HCT116 (cell line): Measurements from ENCODE around the gene TBCD. TPM values are rescaled to one million over a fixed set of nuclear protein-coding genes. Genes with fewer than 3 reads are reported as not detected.

Experiments used
- ATAC-seq: fragments of 200-7000 bp; cut with Tn5 transposase; 2 replicates; pipeline ENCODE4 v1.9.1; 2020; ENCODE audit warnings: mild to moderate bottlenecking, moderate library complexity
- BruUV-seq: library from RNA; stranded (reverse); fragments of 400-500 nt; replicated peaks from 2 replicates; lab custom pipeline; 2021; lab: Mats Ljungman, UMichigan
- CTCF ChIA-PET: fragments of 300-600 bp; sonication (Branson Sonifier 250); formaldehyde crosslinking; loops from one replicate; lab custom pipeline; 2021; ENCODE audit warnings: antibody characterized with exemption; lab: Charles Lee
- POLR2A ChIA-PET: fragments of 300-600, 350-600 bp; sonication (Branson Sonifier 250); formaldehyde crosslinking; loops from one replicate; lab custom pipeline; 2021; ENCODE audit warnings: antibody characterized with exemption; lab: Charles Lee
- RAD21 ChIA-PET, 2 experiments: fragments of 300-600 bp; sonication (Branson Sonifier 250); formaldehyde crosslinking; loops; one replicate each; lab custom pipeline; 2023; ENCODE audit warnings: low total read pairs in 2 of 2; ENCODE audit not compliant: uncharacterized antibody in 2 of 2, unreplicated experiment in 2 of 2, low non-redundant PET in 1 of 2; lab: Charles Lee
- DNase-seq: peaks from one replicate; pipeline ENCODE4 v3.0.0-alpha.2; 2010; ENCODE audit warnings: low read depth, low spot score
- H2AFZ ChIP-seq: fragments of 200-600 bp; shearing (Covaris generic), sonication (generic); 2 replicates; pipeline ENCODE4 v1.6.1; 2017; ENCODE audit warnings: low read depth, mixed run types, mixed read lengths, antibody characterized with exemption, low read length; ENCODE audit not compliant: poor library complexity, severe bottlenecking
- H3K27ac ChIP-seq: 2 replicates; pipeline ENCODE4 v1.5.1; 2012; ENCODE audit warnings: low read depth, low read length
- H3K27me3 ChIP-seq: fragments of 200-600 bp; sonication (generic); 2 replicates; pipeline ENCODE4 v1.6.1; 2016; ENCODE audit warnings: mixed run types, low read length, mixed read lengths; ENCODE audit not compliant: insufficient read depth
- H3K36me3 ChIP-seq, 2 experiments: fragments of 200-500 bp in 1 of 2; fragments of 200-600 bp in 1 of 2; sonication (Bioruptor generic) in 1 of 2; sonication (generic) in 1 of 2; 2 replicates each; pipeline versions ENCODE4 v1.5.1 to v1.6.1; 2014 to 2016; ENCODE audit warnings: low read length in 2 of 2, inconsistent platforms in 1 of 2, mixed read lengths in 1 of 2, mixed run types in 1 of 2; ENCODE audit not compliant: insufficient read depth in 2 of 2, control insufficient read depth in 1 of 2
- H3K4me1 ChIP-seq, 2 experiments: fragments of 200-600 bp in 1 of 2; sonication (generic) in 1 of 2; 2 replicates each; pipeline versions ENCODE4 v1.5.1 to v1.6.1; 2012 to 2017; ENCODE audit warnings: low read length in 2 of 2, inconsistent platforms in 1 of 2, mild to moderate bottlenecking in 1 of 2, mixed read lengths in 1 of 2, mixed run types in 1 of 2, moderate library complexity in 1 of 2; ENCODE audit not compliant: insufficient read depth in 2 of 2, control insufficient read depth in 1 of 2
- H3K4me2 ChIP-seq: fragments of 200-600 bp; sonication (generic); 2 replicates; pipeline ENCODE4 v1.6.1; 2017; ENCODE audit warnings: mixed run types, low read length, mixed read lengths
- H3K4me3 ChIP-seq, 2 experiments: fragments of 200-600 bp in 1 of 2; sonication (generic) in 1 of 2; replicated peaks in 1 of 2; 2 replicates each; pipeline ENCODE4 v1.5.1; 2011 to 2016; ENCODE audit warnings: low read length in 2 of 2, control low read depth in 1 of 2, low read depth in 1 of 2, mild to moderate bottlenecking in 1 of 2, mixed read lengths in 1 of 2, mixed run types in 1 of 2
- H3K79me2 ChIP-seq: fragments of 200-600 bp; sonication (generic); 2 replicates; pipeline ENCODE4 v1.6.1; 2017; ENCODE audit warnings: mild to moderate bottlenecking, mixed run types, low read length, moderate library complexity, mixed read lengths; ENCODE audit not compliant: insufficient read depth
- H3K9ac ChIP-seq: fragments of 200-600 bp; sonication (generic); 2 replicates; pipeline ENCODE4 v1.6.1; 2016; ENCODE audit warnings: low read length, mixed read lengths
- H3K9me2 ChIP-seq: fragments of 200-600 bp; sonication (generic), shearing (Covaris generic); 2 replicates; pipeline ENCODE4 v1.6.1; 2017; ENCODE audit warnings: mixed run types, mild to moderate bottlenecking, moderate library complexity; ENCODE audit not compliant: insufficient read depth
- H3K9me3 ChIP-seq, 2 experiments: fragments of 200-500 bp in 1 of 2; fragments of 200-600 bp in 1 of 2; sonication (Bioruptor generic) in 1 of 2; sonication (generic) in 1 of 2; 2 replicates each; pipeline ENCODE4 v1.6.1; 2014 to 2017; ENCODE audit warnings: low read length in 2 of 2, mixed read lengths in 2 of 2, inconsistent platforms in 1 of 2, low read depth in 1 of 2, mild to moderate bottlenecking in 1 of 2, mixed run types in 1 of 2, moderate library complexity in 1 of 2; ENCODE audit not compliant: control insufficient read depth in 1 of 2, insufficient read depth in 1 of 2
- H4K20me1 ChIP-seq: fragments of 200-600 bp; sonication (generic), shearing (Covaris generic); 2 replicates; pipeline ENCODE4 v1.6.1; 2017; ENCODE audit warnings: mixed run types, mild to moderate bottlenecking, moderate library complexity; ENCODE audit not compliant: insufficient read depth
- EZH2 ChIP-seq: fragments of 200-600 bp; sonication (generic); IDR thresholded peaks from 2 replicates; pipeline ENCODE4 v1.6.1; 2017; ENCODE audit warnings: antibody characterized with exemption, mixed run types
- EZH2phosphoT487 ChIP-seq: fragments of 200-600 bp; IDR thresholded peaks from 2 replicates; pipeline ENCODE4 v1.6.1; 2018; ENCODE audit warnings: antibody characterized with exemption, borderline replicate concordance
- JUND ChIP-seq: IDR thresholded peaks from 2 replicates; pipeline ENCODE4 v1.6.1; 2012
- POLR2A ChIP-seq: IDR thresholded peaks from 2 replicates; pipeline ENCODE4 v1.7.0; 2011; ENCODE audit warnings: borderline replicate concordance; ENCODE audit not compliant: insufficient read depth, insufficient read length; ENCODE audit errors: extremely low read depth
- REST ChIP-seq: IDR thresholded peaks from 2 replicates; pipeline ENCODE4 v1.6.1; 2012; ENCODE audit warnings: low read depth
- YY1 ChIP-seq: IDR thresholded peaks from 2 replicates; pipeline ENCODE4 v1.6.1; 2011; ENCODE audit warnings: low read length, low read depth, moderate library complexity, mild to moderate bottlenecking; ENCODE audit not compliant: insufficient replicate concordance; ENCODE audit errors: extremely low read depth
- ZFX ChIP-seq: fragments of 450-650 bp; IDR thresholded peaks from 2 replicates; pipeline ENCODE4 v1.6.1; 2017
- ZNF274 ChIP-seq: fragments of 200-500 bp; sonication (Bioruptor generic); IDR thresholded peaks from 2 replicates; pipeline ENCODE4 v1.6.1; 2014; ENCODE audit warnings: mild to moderate bottlenecking, low read depth, low read length, inconsistent platforms
- intact Hi-C: fragments of 100-400 bp; cut with micrococcal nuclease; formaldehyde crosslinking; loops from 2 replicates; pipeline ENCODE4 v1.10.0; 2022
- total RNA-seq: library from RNA; stranded (reverse); gene quantifications from one replicate; pipeline ENCODE4 v1.2.1, GENCODE V29; 2021; ENCODE audit not compliant: unreplicated experiment

TBCD gene
- total RNA-seq, 1 experiment from 2014 or later = 152 TPM

- no TSS peak for BruUV-seq
- ChIA-PET CTCF (no interaction called here), RAD21 (no interaction called here), POLR2A (no interaction called here)
- Histone ChIP-seq H4K20me1 (no peaks in the 10 kb centered on the region), H3K4me3 (no peak overlapping the region), H3K9me2 (no peaks in the 10 kb centered on the region), H3K9me3 (peaks cover 13 to 14% of the 10 kb centered on the region in 2 experiments; a peak in 3 of 4 replicates), H3K36me3 (peaks cover 6 to 54% of the 10 kb centered on the region in 2 experiments), H3K4me2 (no peak overlapping the region), H3K27me3 (no peaks in the 10 kb centered on the region), H3K79me2 (peaks cover 9% of the 10 kb centered on the region; the same call in 1 of the 2 replicates), H3K9ac (no peak overlapping the region), H2AFZ (no peak overlapping the region), H3K4me1 (no peaks in the 10 kb centered on the region), H3K27ac (no peak overlapping the region)
- ATAC-seq (no peak), DNase-seq (no peak)
- TF ChIP-seq EZH2 (no peak), POLR2A (no peak), ZNF274 (no peak), YY1 (no peak), ZFX (no peak), REST (no peak), EZH2phosphoT487 (no peak), JUND (no peak)
- intact Hi-C loops = no loop called here
Measured at GRCh38 chr17:82815354-82815753, 63.5 kb downstream of the TBCD start.
